GM20000 (cell line): Measurements from ENCODE around the gene CBARP.

ENCODE experiments used
- DNase-seq: peaks from one replicate; pipeline ENCODE4 v3.0.0; 2012; ENCODE audit warnings: low spot score
- TF ChIP-seq, protein P1 (sequence below): IDR thresholded peaks from 2 replicates; pipeline ENCODE4 v1.5.1; 2012; ENCODE audit warnings: mild to moderate bottlenecking, control low read depth; ENCODE audit errors: extremely low read depth, missing control alignments

Gene CBARP

GRCh38 chr19:1251330-1252220 is 13.8 kb upstream of the CBARP start:
- peak; percentile 53 for DNase-seq
- TF ChIP-seq, protein P1, sequence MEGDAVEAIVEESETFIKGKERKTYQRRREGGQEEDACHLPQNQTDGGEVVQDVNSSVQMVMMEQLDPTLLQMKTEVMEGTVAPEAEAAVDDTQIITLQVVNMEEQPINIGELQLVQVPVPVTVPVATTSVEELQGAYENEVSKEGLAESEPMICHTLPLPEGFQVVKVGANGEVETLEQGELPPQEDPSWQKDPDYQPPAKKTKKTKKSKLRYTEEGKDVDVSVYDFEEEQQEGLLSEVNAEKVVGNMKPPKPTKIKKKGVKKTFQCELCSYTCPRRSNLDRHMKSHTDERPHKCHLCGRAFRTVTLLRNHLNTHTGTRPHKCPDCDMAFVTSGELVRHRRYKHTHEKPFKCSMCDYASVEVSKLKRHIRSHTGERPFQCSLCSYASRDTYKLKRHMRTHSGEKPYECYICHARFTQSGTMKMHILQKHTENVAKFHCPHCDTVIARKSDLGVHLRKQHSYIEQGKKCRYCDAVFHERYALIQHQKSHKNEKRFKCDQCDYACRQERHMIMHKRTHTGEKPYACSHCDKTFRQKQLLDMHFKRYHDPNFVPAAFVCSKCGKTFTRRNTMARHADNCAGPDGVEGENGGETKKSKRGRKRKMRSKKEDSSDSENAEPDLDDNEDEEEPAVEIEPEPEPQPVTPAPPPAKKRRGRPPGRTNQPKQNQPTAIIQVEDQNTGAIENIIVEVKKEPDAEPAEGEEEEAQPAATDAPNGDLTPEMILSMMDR, result no peak

- peak; percentile 78 for DNase-seq
These were observed 12.8 kb upstream of the CBARP start for GRCh38 chr19:1250437-1251260.

GRCh38 chr19:1249990-1250436 is 12.2 kb upstream of the CBARP start:
- DNase-seq, result no peak
- TF ChIP-seq, protein P1, result no peak

More at GRCh38 chr19:1250437-1251260, 12.8 kb upstream of the CBARP start:
- TF ChIP-seq, protein P1, result no peak

DNA sequence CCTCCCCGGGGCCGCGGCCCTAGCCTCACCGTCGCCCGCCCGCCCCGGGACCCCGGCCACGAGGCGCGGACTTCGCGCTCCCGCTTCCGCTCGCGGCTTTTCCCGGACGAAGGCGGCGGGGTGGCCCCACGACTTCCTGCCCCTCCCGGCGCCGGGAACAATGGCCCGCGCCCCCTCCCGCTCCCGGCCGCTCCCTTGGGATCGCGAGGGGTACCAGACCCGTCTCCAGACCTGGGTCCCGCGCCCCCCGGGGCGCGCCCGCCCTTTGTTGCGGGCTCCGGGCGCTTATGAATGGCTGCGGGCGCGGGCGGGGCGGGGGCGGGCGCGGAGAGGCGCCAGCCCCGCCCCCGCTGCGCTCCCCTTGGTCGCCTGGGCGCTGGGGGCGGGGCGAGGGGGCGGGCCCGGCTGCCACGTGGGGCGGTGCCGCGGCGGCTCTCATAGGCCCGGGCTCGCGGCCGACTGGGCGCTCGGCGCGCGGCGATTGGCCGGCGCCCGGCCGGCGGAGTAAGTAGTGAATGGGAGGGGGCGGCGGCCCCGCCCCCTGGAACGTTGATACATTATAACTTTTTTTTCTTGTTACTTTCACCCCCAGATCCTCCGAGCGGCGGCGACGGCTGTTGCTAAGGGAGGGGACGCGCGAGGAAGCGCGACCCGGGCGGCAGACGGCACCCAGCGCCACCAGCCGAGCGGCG is 11.6 kb upstream of the CBARP start:
- TF ChIP-seq, protein P1, result no peak
- peak; percentile 98 for DNase-seq

GRCh38 chr19:1248786-1249297 is 11.0 kb upstream of the CBARP start:
- TF ChIP-seq, protein P1, result peak; percentile 73
- peak; percentile 87 for DNase-seq

- TF ChIP-seq, protein P1, result peak; percentile 44
- peak; percentile 90 for DNase-seq
These were observed 10.5 kb upstream of the CBARP start, which contains the start of gene MIDN for GRCh38 chr19:1248139-1248785. Gene MIDN, plus strand, starts transcription at chr19:1248583. Its CDS starts 1,714 bp downstream, at chr19:1250297.
